Left ventricle myocardium inferior (tissue), 1 donor: ENCODE measurements around the gene B4GALT2. TPM values are rescaled to one million over a fixed set of nuclear protein-coding genes. Genes with fewer than 3 reads are reported as not detected.

Experiments used
- DNase-seq: peaks from one replicate; pipeline ENCODE4 v3.0.0-alpha.2; 2020
- H3K27ac ChIP-seq: fragments of 200-600 bp; replicated peaks from 2 replicates; pipeline ENCODE4 v1.8.0; 2021
- H3K27me3 ChIP-seq: fragments of 200-600 bp; 2 replicates; pipeline ENCODE4 v1.8.0; 2021; ENCODE audit warnings: low read depth
- H3K36me3 ChIP-seq: fragments of 200-600 bp; 2 replicates; pipeline ENCODE4 v1.8.0; 2021
- H3K4me1 ChIP-seq: fragments of 200-600 bp; 2 replicates; pipeline ENCODE4 v1.8.0; 2021
- H3K4me3 ChIP-seq: fragments of 200-600 bp; 2 replicates; pipeline ENCODE4 v1.8.0; 2021; ENCODE audit warnings: mild to moderate bottlenecking, moderate library complexity
- H3K9me3 ChIP-seq: fragments of 200-600 bp; replicated peaks from 2 replicates; pipeline ENCODE4 v1.8.0; 2021
- intact Hi-C: fragments of 100-400 bp; cut with micrococcal nuclease; formaldehyde crosslinking; loops from one replicate; pipeline ENCODE4 v1.11.0; 2022
- total RNA-seq: library from RNA; stranded (reverse); fragmentation: NEBNext Ultra II Directional; extraction: Animal tissue kit (Norgen Biotek cat#: 25700); gene quantifications from one replicate; pipeline ENCODE4 v1.2.1, GENCODE V29; 2021
- TF ChIP-seq, protein P1 (sequence below): fragments of 200-600 bp; IDR thresholded peaks from 2 replicates; pipeline ENCODE4 v1.8.0; 2021; ENCODE audit warnings: antibody characterized with exemption, mild to moderate bottlenecking, borderline replicate concordance
- donor health status: DM: no; HTN: yes; CAD: no; lungs with severe emphysema.

B4GALT2 gene
- total RNA-seq, 1 donor from 2014 or later: 40.3 TPM

GRCh38 chr1:43951021-43951985 is 27.7 kb upstream of the B4GALT2 start:
- H3K27ac ChIP-seq: no peak overlapping the region
- TF ChIP-seq, protein P1, sequence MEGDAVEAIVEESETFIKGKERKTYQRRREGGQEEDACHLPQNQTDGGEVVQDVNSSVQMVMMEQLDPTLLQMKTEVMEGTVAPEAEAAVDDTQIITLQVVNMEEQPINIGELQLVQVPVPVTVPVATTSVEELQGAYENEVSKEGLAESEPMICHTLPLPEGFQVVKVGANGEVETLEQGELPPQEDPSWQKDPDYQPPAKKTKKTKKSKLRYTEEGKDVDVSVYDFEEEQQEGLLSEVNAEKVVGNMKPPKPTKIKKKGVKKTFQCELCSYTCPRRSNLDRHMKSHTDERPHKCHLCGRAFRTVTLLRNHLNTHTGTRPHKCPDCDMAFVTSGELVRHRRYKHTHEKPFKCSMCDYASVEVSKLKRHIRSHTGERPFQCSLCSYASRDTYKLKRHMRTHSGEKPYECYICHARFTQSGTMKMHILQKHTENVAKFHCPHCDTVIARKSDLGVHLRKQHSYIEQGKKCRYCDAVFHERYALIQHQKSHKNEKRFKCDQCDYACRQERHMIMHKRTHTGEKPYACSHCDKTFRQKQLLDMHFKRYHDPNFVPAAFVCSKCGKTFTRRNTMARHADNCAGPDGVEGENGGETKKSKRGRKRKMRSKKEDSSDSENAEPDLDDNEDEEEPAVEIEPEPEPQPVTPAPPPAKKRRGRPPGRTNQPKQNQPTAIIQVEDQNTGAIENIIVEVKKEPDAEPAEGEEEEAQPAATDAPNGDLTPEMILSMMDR: no peak
- intact Hi-C loops: no loop called here

DNA sequence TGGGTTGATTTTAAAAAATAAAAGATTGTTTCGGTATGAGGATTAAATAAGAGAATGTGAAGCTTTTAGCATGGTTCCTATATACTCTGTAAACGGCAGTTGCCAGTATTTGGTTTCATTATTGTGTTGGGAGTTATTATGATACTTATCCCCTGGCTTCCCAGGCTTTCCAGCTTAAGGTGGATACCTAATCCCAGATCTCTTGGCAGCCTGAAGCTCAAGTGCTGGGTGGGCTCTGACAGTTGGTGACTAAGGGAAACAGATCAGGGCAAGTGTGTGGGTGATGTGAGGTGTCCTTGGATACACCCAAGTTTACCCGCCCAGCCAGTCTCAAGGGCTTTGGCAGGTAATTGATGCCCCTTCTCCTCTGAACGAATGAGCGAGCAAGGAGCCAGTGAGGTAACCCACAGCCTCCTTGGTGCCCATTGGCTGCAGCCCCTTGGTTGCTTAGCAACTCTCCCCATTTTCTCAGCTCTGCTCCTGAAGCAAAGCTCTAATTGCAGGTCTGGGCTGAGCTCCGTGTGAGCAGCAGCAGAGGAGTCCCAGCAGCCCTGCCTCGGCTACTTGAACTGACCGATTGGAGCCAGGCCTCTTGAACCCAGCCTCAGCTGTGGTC is 26.2 kb upstream of the B4GALT2 start:
- H3K4me1 ChIP-seq: peaks cover 70% of the 10 kb centered on the region
- intact Hi-C loops: no loop called here
- no peak for DNase-seq
- H3K4me3 ChIP-seq: no peak overlapping the region
- H3K27ac ChIP-seq: peak overlapping the region; percentile 12
- H3K27me3 ChIP-seq: no peaks in the 10 kb centered on the region
- H3K36me3 ChIP-seq: peaks cover 29% of the 10 kb centered on the region
- TF ChIP-seq, protein P1: no peak
- H3K9me3 ChIP-seq: no peaks in the 10 kb centered on the region

More at GRCh38 chr1:43951021-43951985, 27.7 kb upstream of the B4GALT2 start:
- no peaks in the 10 kb centered on the region for H3K9me3 ChIP-seq
- no peaks in the 10 kb centered on the region for H3K27me3 ChIP-seq
- DNase-seq: no peak
- H3K36me3 ChIP-seq: peaks cover 13% of the 10 kb centered on the region
- no peak overlapping the region for H3K4me3 ChIP-seq
- H3K4me1 ChIP-seq: peaks cover 83% of the 10 kb centered on the region

DNA sequence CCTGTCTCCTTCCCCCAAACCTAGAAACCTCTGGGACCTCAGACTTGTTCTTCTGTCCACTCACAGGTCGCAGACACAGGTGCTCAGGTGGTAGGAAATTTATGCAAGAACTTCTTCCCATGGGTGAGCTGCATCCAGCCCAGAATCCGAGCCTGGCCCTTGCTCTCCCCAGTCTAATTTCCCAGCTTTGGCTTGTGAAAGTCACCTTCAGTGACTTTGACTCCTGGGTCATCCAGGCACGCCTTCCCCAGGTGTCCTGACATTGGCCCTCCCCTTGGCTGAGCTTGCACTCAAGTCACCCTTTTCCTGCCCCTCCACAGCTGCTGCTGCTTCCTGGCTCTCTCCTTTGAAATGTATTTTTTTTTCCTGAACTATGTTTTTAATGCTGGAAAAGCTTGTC is 25.6 kb upstream of the B4GALT2 start:
- Histone ChIP-seq H3K4me1 (peaks cover 65% of the 10 kb centered on the region), H3K9me3 (no peaks in the 10 kb centered on the region), H3K36me3 (peaks cover 34% of the 10 kb centered on the region), H3K4me3 (no peak overlapping the region), H3K27ac (peak overlapping the region; percentile 12), H3K27me3 (no peaks in the 10 kb centered on the region)
- intact Hi-C loops: no loop called here
- no peak for DNase-seq
- TF ChIP-seq, protein P1: no peak

- Histone ChIP-seq H3K9me3 (no peaks in the 10 kb centered on the region), H3K27me3 (no peaks in the 10 kb centered on the region), H3K36me3 (peaks cover 41% of the 10 kb centered on the region), H3K4me3 (no peak overlapping the region), H3K27ac (no peak overlapping the region), H3K4me1 (peaks cover 58% of the 10 kb centered on the region)
- intact Hi-C loops: no loop called here
- TF ChIP-seq, protein P1: no peak
- DNase-seq: no peak
Observed at GRCh38 chr1:43954036-43954435, 25.0 kb upstream of the B4GALT2 start.

DNA sequence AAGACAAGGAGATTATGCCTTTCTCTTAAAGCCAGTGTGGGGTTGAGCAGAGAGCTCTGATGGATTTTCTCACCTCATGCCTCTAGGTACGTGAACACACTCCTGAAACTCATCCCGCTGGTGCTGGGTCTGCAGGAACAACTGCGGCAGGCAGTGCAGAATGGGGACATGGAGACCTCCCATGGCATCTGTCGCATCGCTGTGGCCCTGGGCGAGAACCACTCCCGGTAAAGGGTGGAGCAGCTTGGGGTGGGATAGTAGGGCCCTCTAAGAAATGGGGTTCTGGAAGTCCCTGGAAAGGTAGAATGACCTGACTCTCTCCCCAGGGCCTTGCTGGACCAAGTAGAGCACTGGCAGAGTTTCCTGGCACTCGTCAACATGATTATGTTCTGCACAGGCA is 22.8 kb upstream of the B4GALT2 start:
- Histone ChIP-seq H3K9me3 (no peaks in the 10 kb centered on the region), H3K27me3 (no peaks in the 10 kb centered on the region), H3K4me1 (peaks cover 40% of the 10 kb centered on the region), H3K27ac (no peak overlapping the region), H3K4me3 (no peak overlapping the region), H3K36me3 (peaks cover 54% of the 10 kb centered on the region)
- no peak for DNase-seq
- TF ChIP-seq, protein P1: no peak
- intact Hi-C loops: no loop called here
